Suprapubic skin (tissue), 4 donors: ENCODE data around the gene MYO7A. TPM values are rescaled to one million over a fixed set of nuclear protein-coding genes. Genes with fewer than 3 reads are reported as not detected.
"Not testable (repeated sequence)": the region's sequence is repeated elsewhere in the genome, so short reads cannot be mapped to it uniquely, and the experiment has no call there.

ENCODE experiments used
- DNase-seq, 2 donors: peaks; one replicate each; pipeline ENCODE4 v3.0.0-alpha.2; 2019; ENCODE audit warnings: low spot score in 2 of 2
- H3K27ac ChIP-seq: fragments of 200-600 bp; sonication (generic); one replicate; pipeline ENCODE4 v1.5.1; 2019
- H3K27me3 ChIP-seq: fragments of 200-600 bp; sonication (generic); one replicate; pipeline ENCODE4 v1.5.1; 2019
- H3K36me3 ChIP-seq: fragments of 200-600 bp; sonication (generic); one replicate; pipeline ENCODE4 v1.5.1; 2019
- H3K4me1 ChIP-seq: fragments of 200-600 bp; sonication (generic); one replicate; pipeline ENCODE4 v1.5.1; 2019
- H3K4me3 ChIP-seq: fragments of 200-600 bp; sonication (generic); one replicate; pipeline ENCODE4 v1.5.1; 2019; ENCODE audit warnings: mild to moderate bottlenecking
- H3K9me3 ChIP-seq: fragments of 200-600 bp; sonication (generic); one replicate; pipeline ENCODE4 v1.5.1; 2019
- EP300 ChIP-seq: sonication (generic); formaldehyde crosslinking; IDR thresholded peaks from one replicate; pipeline ENCODE4 v1.6.1; 2017; ENCODE audit warnings: antibody characterized with exemption
- POLR2A ChIP-seq, 2 donors: fragments of 450-650 bp; IDR thresholded peaks; one replicate each; pipeline ENCODE4 v1.6.1; 2017; ENCODE audit warnings: antibody characterized with exemption in 2 of 2, mild to moderate bottlenecking in 2 of 2, moderate library complexity in 2 of 2
- POLR2AphosphoS5 ChIP-seq, 3 donors: sonication (generic); formaldehyde crosslinking; IDR thresholded peaks; one replicate each; pipeline ENCODE4 v1.6.1; 2017; ENCODE audit warnings: antibody characterized with exemption in 3 of 3
- WGBS: methylation state at CpG from one replicate; pipeline ENCODE4 v1.1.5; 2018; 5-methylcytosine and 5-hydroxymethylcytosine counted together
- total RNA-seq, 4 donors: library from RNA; depleted of rRNA; stranded (reverse); fragments of >200 nt; gene quantifications; one replicate each; pipeline ENCODE4 v1.1.0, GENCODE V29; 2016
- TF ChIP-seq, protein P1 (sequence below), 2 donors: fragments of 200-600 bp in 1 of 2; fragments of 450-650 bp in 1 of 2; sonication (generic) in 1 of 2; IDR thresholded peaks; one replicate each; pipeline ENCODE4 v1.5.1; 2016 to 2019; ENCODE audit warnings: antibody characterized with exemption in 2 of 2, mild to moderate bottlenecking in 1 of 2, moderate library complexity in 1 of 2

MYO7A gene
- total RNA-seq, 4 donors from 2014 or later: 0.34 to 2.4 (median 2.0) TPM

DNA sequence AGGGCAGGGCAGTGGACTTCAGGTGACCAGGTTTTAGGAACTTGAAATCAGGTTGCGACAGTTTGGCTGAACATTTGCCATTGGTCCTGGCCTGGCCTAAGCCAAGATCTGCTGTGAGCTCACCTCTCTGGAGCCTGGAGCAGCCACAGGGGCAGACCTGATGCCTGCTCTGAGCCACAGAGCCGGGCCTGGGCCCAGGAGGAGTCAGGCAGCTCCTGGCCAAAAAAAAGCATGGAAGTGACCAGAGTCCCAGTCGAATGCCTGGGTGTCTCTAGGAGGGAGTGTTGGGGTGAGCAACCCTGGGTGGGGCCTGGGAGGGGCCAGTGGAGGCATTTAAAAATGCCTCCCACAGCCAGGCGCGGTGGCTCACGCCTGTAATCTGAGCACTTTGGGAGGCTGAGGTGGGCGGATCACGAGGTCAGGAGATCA, 31.4 kb upstream of the MYO7A start:
- no peak overlapping the region for H3K27ac ChIP-seq
- H3K36me3 ChIP-seq: no peaks in the 10 kb centered on the region
- H3K4me3 ChIP-seq: no peak overlapping the region
- H3K27me3 ChIP-seq: no peaks in the 10 kb centered on the region
- peak in 1 of 2 donors; percentile 34 for DNase-seq
- no peak for TF ChIP-seq EP300
- no peak for TF ChIP-seq POLR2A (IDR thresholded peaks at IDR 0.05)
- no peak for TF ChIP-seq POLR2AphosphoS5 (IDR thresholded peaks at IDR 0.05)
- TF ChIP-seq, protein P1, sequence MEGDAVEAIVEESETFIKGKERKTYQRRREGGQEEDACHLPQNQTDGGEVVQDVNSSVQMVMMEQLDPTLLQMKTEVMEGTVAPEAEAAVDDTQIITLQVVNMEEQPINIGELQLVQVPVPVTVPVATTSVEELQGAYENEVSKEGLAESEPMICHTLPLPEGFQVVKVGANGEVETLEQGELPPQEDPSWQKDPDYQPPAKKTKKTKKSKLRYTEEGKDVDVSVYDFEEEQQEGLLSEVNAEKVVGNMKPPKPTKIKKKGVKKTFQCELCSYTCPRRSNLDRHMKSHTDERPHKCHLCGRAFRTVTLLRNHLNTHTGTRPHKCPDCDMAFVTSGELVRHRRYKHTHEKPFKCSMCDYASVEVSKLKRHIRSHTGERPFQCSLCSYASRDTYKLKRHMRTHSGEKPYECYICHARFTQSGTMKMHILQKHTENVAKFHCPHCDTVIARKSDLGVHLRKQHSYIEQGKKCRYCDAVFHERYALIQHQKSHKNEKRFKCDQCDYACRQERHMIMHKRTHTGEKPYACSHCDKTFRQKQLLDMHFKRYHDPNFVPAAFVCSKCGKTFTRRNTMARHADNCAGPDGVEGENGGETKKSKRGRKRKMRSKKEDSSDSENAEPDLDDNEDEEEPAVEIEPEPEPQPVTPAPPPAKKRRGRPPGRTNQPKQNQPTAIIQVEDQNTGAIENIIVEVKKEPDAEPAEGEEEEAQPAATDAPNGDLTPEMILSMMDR (IDR thresholded peaks at IDR 0.05): no peak
- H3K9me3 ChIP-seq: no peaks in the 10 kb centered on the region
- no peaks in the 10 kb centered on the region for H3K4me1 ChIP-seq
- WGBS: 89% methylated on average over 8 of the region's 8 CpGs

DNA sequence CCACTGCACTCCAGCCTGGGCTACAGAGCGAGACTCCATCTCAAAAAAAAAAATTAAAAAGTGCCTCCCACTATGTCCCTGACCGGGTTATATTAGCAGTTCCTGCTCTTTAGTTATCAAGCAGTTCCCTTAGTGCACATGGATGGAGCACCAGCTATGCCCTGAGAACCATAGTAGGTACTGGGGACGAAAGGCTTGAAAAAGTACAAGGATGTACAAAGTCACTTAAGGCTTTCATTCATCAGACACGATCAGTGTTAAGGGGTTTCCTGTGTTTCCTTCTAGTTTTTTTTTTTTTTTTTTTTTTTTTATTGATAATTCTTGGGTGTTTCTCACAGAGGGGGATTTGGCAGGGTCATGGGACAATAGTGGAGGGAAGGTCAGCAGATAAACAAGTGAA, 30.9 kb upstream of the MYO7A start:
- 84% methylated on average over 4 of the region's 4 CpGs for WGBS
- not testable (repeated sequence) for DNase-seq, H3K27ac ChIP-seq

DNA sequence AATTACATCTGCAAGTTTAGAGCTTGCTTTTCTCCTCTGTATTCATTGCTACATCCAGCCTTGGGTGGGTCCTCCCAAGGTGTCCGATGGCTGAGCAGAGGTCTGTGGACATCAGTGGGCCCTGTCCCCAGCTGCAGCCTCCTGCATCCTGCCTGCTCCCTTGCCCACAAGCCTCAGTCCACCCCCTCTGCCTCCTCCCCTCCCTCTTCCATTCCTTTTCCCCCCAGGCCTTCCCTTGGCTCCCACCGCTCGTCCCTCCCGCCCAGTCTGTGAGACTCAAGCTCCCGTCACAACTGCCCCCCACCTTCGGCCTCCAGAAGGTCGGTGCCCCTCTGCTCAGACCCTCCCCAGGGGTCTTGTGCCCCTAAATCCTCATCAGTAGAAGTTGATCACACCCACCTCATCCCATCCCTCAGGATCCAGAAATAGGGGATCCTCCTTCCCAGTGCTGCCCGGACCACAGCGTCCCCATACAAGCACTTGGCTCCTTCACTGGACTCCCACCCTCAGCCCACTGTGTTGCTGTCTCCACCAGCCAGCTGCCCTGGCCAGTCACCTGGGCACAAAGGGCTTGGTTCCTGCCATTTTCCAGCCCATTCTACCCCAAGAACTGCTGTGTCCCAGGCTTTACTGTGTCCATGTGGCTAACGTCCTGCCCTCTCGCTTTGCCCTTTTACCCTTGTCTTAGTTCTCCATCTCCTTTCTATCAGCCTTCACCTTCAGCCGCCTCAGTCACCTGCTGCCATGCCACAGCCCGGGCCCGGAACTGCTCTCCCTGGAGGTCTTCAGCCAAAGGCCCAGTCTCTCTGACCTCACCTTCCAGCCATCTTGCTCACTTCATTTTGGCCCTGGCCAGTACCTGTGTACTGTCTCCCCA, 27.6 kb upstream of the MYO7A start:
- no peaks in the 10 kb centered on the region for H3K27me3 ChIP-seq
- H3K27ac ChIP-seq: no peak overlapping the region
- WGBS: 96% methylated on average over 14 of the region's 14 CpGs
- peak in 1 of 2 donors; percentile 46 for DNase-seq
- no peaks in the 10 kb centered on the region for H3K9me3 ChIP-seq
- H3K36me3 ChIP-seq: no peaks in the 10 kb centered on the region
- H3K4me3 ChIP-seq: no peak overlapping the region
- no peak for TF ChIP-seq POLR2AphosphoS5 (IDR thresholded peaks at IDR 0.05)
- no peaks in the 10 kb centered on the region for H3K4me1 ChIP-seq

More for the DNA sequence above, 30.9 kb upstream of the MYO7A start:
- H3K4me3 ChIP-seq, H3K9me3 ChIP-seq, H3K4me1 ChIP-seq, H3K36me3 ChIP-seq, H3K27me3 ChIP-seq: not testable (repeated sequence)

- no peaks in the 10 kb centered on the region for H3K27me3 ChIP-seq
- 92% methylated on average over 5 of the region's 5 CpGs for WGBS
- no peak for DNase-seq
- TF ChIP-seq, protein P1 (IDR thresholded peaks at IDR 0.05): peak in 1 of 2 donors; percentile 31
- TF ChIP-seq POLR2AphosphoS5 (IDR thresholded peaks at IDR 0.05): no peak
- H3K27ac ChIP-seq: no peak overlapping the region
- peaks cover 1% of the 10 kb centered on the region for H3K4me1 ChIP-seq
- no peaks in the 10 kb centered on the region for H3K36me3 ChIP-seq
- no peaks in the 10 kb centered on the region for H3K9me3 ChIP-seq
- H3K4me3 ChIP-seq: no peak overlapping the region
These were observed 27.0 kb upstream of the MYO7A start for GRCh38 chr11:77101043-77101537.

DNA sequence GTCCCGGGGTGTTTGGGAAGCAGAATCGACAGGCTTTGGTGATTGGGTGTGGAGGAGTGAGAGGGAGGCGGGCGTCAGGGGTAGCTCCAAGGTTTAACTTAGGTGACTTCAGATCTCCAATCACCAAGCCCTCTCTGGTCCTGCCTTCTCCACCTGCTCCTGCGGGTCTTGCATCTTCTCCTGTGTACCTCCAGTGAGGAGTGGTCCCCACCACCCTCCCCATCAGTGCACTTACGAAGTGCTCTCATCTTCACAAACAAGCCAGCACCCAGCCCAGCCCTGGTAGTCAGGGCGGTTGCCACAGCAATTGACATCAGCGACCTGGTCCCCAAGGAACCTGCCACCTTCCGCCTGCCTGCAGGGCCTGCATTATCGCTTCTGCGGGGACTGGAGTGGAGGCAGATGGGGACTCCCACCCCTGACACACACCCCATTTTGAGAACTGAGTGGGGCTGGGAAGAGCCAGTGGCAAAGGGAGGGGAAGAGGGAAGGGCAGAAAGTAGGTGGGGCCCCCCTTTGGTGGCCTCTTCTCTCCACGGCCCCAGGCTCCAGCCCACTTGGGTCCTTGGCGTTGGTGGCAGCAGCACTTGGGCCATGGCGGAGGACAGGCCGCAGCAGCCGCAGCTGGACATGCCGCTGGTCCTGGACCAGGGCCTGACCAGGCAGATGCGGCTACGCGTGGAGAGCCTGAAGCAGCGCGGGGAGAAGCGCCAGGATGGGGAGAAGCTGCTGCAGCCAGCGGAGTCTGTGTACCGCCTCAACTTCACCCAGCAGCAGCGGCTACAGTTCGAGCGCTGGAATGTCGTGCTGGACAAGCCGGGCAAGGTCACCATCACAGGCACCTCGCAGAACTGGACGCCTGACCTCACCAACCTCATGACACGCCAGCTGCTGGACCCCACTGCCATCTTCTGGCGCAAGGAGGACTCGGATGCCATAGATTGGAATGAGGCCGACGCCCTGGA, 25.5 kb upstream of the MYO7A start, which contains the start of gene OMP:
TSS of gene OMP (plus strand) at position 595 of the 965 bp plus-strand sequence. CDS start at position 595, 0 bp downstream.
- 87% methylated on average over 22 of the region's 37 CpGs for WGBS
- Histone ChIP-seq H3K27ac (no peak within 1 kb of the TSS), H3K4me3 (no peak within 1 kb of the TSS), H3K4me1 (peaks cover 7% of the 10 kb centered on the region), H3K27me3 (no peaks in the 10 kb centered on the region), H3K9me3 (no peaks in the 10 kb centered on the region), H3K36me3 (no peaks in the 10 kb centered on the region)
- TF ChIP-seq POLR2A (IDR thresholded peaks at IDR 0.05) (no peak), EP300 (no peak), POLR2AphosphoS5 (IDR thresholded peaks at IDR 0.05) (no peak)
- TF ChIP-seq, protein P1 (IDR thresholded peaks at IDR 0.05): no peak
- no peak for DNase-seq
